ENCODE results near the gene FRMD8. TPM values are rescaled to one million over a fixed set of nuclear protein-coding genes. Genes with fewer than 3 reads are reported as not detected.
A peak's percentile ranks its signal among the peaks of the same experiment; 100 is the strongest.

The FRMD8 gene
- total and polyA plus RNA-seq, 9 of the 15 experiments (the other 6 are each of a cell fraction or from before 2014, with no cell fraction given), result 4.5 to 54.5 (median 15.8) TPM

DNA sequence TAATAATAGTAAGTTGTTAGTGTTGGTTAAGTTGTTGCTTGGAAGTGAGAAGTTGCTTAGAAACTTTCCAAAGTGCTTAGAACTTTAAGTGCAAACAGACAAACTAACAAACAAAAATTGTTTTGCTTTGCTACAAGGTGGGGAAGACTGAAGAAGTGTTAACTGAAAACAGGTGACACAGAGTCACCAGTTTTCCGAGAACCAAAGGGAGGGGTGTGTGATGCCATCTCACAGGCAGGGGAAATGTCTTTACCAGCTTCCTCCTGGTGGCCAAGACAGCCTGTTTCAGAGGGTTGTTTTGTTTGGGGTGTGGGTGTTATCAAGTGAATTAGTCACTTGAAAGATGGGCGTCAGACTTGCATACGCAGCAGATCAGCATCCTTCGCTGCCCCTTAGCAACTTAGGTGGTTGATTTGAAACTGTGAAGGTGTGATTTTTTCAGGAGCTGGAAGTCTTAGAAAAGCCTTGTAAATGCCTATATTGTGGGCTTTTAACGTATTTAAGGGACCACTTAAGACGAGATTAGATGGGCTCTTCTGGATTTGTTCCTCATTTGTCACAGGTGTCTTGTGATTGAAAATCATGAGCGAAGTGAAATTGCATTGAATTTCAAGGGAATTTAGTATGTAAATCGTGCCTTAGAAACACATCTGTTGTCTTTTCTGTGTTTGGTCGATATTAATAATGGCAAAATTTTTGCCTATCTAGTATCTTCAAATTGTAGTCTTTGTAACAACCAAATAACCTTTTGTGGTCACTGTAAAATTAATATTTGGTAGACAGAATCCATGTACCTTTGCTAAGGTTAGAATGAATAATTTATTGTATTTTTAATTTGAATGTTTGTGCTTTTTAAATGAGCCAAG is 38.9 kb downstream of the FRMD8 start (continued):
- TF ChIP-seq, protein P1, sequence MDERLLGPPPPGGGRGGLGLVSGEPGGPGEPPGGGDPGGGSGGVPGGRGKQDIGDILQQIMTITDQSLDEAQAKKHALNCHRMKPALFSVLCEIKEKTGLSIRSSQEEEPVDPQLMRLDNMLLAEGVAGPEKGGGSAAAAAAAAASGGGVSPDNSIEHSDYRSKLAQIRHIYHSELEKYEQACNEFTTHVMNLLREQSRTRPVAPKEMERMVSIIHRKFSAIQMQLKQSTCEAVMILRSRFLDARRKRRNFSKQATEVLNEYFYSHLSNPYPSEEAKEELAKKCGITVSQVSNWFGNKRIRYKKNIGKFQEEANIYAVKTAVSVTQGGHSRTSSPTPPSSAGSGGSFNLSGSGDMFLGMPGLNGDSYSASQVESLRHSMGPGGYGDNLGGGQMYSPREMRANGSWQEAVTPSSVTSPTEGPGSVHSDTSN (CRISPR knock-in tag; IDR thresholded peaks at IDR 0.05; ENCODE audit: low read depth), result no peak
- TF ChIP-seq, protein P1 (tag; conservative IDR thresholded peaks at IDR 0.05; ENCODE audit: low read depth), result no peak; the same call in 1 of the 2 replicates
- TF ChIP-seq BMI1 (IDR thresholded peaks at IDR 0.05; ENCODE audit: low read length) (no peak), ZNF77 (CRISPR knock-in tag; IDR thresholded peaks at IDR 0.05) (no peak), ZNF24 (IDR thresholded peaks at IDR 0.05) (no peak), NR1H2 (CRISPR knock-in tag; IDR thresholded peaks at IDR 0.05) (no peak), EHMT2 (IDR thresholded peaks at IDR 0.05) (no peak), KDM1A (IDR thresholded peaks at IDR 0.05) (no peak), KDM2B (CRISPR knock-in tag; IDR thresholded peaks at IDR 0.05) (0 out of 2 replicates have a peak, but pooled peaks have one; percentile 15), TEAD1 (CRISPR knock-in tag; IDR thresholded peaks at IDR 0.05) (peak in 1 of 2 experiments; percentile 36; a peak in 2 of 4 replicates), HSF4 (CRISPR knock-in tag; IDR thresholded peaks at IDR 0.05; ENCODE audit: borderline replicate concordance) (no peak), ZNF23 (CRISPR knock-in tag; IDR thresholded peaks at IDR 0.05) (no peak), MEF2A (IDR thresholded peaks at IDR 0.05; ENCODE audit: control insufficient read depth, low read depth, low read length) (peak; percentile 1; the same call in 1 of the 2 replicates), RAD51 (IDR thresholded peaks at IDR 0.05; ENCODE audit: borderline replicate concordance, low read depth) (no peak), CBX1 (IDR thresholded peaks at IDR 0.05; ENCODE audit: low read depth) (no peak), CHCHD3 (CRISPR knock-in tag; IDR thresholded peaks at IDR 0.05) (0 out of 2 replicates have a peak, but pooled peaks have one; percentile 37)
- TF ChIP-seq, protein P2, sequence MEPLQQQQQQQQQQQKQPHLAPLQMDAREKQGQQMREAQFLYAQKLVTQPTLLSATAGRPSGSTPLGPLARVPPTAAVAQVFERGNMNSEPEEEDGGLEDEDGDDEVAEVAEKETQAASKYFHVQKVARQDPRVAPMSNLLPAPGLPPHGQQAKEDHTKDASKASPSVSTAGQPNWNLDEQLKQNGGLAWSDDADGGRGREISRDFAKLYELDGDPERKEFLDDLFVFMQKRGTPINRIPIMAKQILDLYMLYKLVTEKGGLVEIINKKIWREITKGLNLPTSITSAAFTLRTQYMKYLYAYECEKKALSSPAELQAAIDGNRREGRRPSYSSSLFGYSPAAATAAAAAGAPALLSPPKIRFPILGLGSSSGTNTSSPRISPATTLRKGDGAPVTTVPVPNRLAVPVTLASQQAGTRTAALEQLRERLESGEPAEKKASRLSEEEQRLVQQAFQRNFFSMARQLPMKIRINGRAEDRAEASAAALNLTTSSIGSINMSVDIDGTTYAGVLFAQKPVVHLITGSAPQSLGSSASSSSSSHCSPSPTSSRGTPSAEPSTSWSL (CRISPR knock-in tag; IDR thresholded peaks at IDR 0.05; ENCODE audit: borderline replicate concordance), result no peak
- TF ChIP-seq, protein P3, sequence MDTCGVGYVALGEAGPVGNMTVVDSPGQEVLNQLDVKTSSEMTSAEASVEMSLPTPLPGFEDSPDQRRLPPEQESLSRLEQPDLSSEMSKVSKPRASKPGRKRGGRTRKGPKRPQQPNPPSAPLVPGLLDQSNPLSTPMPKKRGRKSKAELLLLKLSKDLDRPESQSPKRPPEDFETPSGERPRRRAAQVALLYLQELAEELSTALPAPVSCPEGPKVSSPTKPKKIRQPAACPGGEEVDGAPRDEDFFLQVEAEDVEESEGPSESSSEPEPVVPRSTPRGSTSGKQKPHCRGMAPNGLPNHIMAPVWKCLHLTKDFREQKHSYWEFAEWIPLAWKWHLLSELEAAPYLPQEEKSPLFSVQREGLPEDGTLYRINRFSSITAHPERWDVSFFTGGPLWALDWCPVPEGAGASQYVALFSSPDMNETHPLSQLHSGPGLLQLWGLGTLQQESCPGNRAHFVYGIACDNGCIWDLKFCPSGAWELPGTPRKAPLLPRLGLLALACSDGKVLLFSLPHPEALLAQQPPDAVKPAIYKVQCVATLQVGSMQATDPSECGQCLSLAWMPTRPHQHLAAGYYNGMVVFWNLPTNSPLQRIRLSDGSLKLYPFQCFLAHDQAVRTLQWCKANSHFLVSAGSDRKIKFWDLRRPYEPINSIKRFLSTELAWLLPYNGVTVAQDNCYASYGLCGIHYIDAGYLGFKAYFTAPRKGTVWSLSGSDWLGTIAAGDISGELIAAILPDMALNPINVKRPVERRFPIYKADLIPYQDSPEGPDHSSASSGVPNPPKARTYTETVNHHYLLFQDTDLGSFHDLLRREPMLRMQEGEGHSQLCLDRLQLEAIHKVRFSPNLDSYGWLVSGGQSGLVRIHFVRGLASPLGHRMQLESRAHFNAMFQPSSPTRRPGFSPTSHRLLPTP (IDR thresholded peaks at IDR 0.05; ENCODE audit: borderline replicate concordance, extremely low read depth, insufficient read length), result no peak
- TF ChIP-seq, protein P4, sequence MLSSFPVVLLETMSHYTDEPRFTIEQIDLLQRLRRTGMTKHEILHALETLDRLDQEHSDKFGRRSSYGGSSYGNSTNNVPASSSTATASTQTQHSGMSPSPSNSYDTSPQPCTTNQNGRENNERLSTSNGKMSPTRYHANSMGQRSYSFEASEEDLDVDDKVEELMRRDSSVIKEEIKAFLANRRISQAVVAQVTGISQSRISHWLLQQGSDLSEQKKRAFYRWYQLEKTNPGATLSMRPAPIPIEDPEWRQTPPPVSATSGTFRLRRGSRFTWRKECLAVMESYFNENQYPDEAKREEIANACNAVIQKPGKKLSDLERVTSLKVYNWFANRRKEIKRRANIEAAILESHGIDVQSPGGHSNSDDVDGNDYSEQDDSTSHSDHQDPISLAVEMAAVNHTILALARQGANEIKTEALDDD (IDR thresholded peaks at IDR 0.05), result peak; percentile 64; the same call in 1 of the 2 replicates

Data from K562 (cell line).